Measurements from ENCODE around the gene RCN1. TPM values are rescaled to one million over a fixed set of nuclear protein-coding genes. Genes with fewer than 3 reads are reported as not detected.

Gene RCN1
- total RNA-seq, 6 experiments from 2014 or later, result 30.7 to 52.4 (median 37.7) TPM

DNA sequence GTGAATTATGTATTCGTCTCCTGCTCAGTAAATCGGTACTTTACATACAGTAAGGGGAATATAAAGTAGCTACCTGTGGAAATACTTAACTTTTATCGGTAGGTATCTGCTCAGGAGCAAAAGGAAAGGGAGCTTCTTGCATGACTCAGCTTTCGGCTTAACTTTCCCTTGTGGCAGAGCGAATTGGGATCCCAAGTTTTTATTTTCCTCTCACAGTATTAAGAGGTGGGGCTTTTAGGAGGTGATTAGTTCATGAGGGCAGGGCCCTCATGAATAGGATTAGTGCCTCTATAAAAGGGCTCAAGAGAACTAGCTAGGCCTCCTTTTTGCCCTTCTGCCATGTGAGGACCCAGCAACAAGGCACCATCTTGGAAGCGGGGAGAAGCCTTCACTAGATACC lies 18.7 kb downstream of the RCN1 start:
- Histone ChIP-seq H3K4me1 (peaks cover 0 to 8% (median 2%) of the 10 kb centered on the region in 4 donors), H3K36me3 (no peaks in the 10 kb centered on the region), H3K4me3 (no peak overlapping the region), H3K27ac (no peak overlapping the region), H3K27me3 (no peaks in the 10 kb centered on the region), H3K9me3 (no peaks in the 10 kb centered on the region)
- 96% methylated on average over 6 of the region's 6 CpGs for WGBS (ENCODE audit: insufficient coverage, low coverage, low lambda C conversion rate, missing lambda C conversion rate)
- DNase-seq, result no peak
- TF ChIP-seq, protein P1, sequence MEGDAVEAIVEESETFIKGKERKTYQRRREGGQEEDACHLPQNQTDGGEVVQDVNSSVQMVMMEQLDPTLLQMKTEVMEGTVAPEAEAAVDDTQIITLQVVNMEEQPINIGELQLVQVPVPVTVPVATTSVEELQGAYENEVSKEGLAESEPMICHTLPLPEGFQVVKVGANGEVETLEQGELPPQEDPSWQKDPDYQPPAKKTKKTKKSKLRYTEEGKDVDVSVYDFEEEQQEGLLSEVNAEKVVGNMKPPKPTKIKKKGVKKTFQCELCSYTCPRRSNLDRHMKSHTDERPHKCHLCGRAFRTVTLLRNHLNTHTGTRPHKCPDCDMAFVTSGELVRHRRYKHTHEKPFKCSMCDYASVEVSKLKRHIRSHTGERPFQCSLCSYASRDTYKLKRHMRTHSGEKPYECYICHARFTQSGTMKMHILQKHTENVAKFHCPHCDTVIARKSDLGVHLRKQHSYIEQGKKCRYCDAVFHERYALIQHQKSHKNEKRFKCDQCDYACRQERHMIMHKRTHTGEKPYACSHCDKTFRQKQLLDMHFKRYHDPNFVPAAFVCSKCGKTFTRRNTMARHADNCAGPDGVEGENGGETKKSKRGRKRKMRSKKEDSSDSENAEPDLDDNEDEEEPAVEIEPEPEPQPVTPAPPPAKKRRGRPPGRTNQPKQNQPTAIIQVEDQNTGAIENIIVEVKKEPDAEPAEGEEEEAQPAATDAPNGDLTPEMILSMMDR (IDR thresholded peaks at IDR 0.05), result no peak
- no peak for TF ChIP-seq POLR2A (IDR thresholded peaks at IDR 0.05)
- ATAC-seq, result no peak
- intact Hi-C loops (cut with DNase I), result no loop called here

DNA sequence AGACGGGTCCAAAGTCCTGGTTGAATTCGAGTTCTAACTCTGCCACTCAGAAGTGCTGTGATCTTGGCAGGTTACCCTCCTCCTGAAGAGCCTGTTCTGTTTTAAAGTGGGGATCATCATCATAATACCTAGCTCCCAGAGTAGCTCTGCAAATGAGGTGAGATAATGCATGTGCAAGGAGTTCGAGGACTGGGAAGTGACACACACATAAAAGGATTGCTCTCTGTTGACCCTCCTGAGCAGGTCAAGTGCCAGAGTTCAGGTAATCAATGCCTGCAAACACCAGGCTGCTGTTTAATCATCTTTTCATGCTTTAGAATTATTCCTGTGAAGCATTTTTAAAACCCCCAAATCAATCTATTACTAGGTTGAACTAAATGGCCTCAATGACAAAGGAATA lies 19.9 kb downstream of the RCN1 start:
- Histone ChIP-seq H3K4me3 (no peak overlapping the region), H3K27me3 (no peaks in the 10 kb centered on the region), H3K27ac (no peak overlapping the region), H3K36me3 (no peaks in the 10 kb centered on the region), H3K9me3 (no peaks in the 10 kb centered on the region), H3K4me1 (peaks cover 0 to 8% (median 2%) of the 10 kb centered on the region in 4 donors)
- intact Hi-C loops (cut with DNase I), result no loop called here
- TF ChIP-seq POLR2A (IDR thresholded peaks at IDR 0.05), result no peak
- TF ChIP-seq, protein P1 (IDR thresholded peaks at IDR 0.05), result no peak
- 45% methylated on average over 3 of the region's 3 CpGs for WGBS (ENCODE audit: insufficient coverage, low coverage, low lambda C conversion rate, missing lambda C conversion rate)
- DNase-seq (no peak), ATAC-seq (peak; percentile 58 to 90 (median 70))

DNA sequence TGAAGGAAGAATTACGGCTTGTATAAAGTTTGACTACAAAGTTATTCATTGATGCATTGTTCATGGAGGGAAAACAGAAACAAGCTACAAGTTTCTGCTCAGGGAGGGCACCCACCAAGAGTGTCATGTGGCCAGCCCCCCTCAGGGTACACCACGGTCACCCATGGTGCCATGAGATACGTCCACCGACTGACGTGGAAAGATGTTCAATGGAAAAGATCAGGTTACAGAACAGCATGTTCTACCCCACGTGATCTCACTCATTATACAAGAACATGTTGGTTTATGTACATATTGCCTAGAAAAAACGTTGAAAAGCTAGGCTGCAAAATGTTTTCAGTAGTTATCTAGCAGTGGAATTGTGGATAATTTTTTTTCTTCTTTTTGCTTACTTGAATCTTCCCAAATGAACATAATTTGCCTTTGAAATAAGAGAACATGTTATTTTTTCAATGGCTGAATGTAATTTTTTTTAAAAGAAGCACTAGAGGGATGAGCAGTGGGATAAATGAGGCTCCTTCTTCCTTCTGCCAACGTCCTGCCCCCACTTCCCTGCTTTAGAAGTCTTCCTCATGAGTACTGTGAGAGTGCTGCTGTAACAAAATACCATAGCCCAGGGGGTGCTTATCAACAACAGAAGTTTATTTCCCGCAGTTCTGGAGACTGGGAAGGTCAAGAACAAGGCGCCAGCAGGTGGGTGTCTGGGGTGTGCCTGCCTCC lies 22.5 kb downstream of the RCN1 start:
- Histone ChIP-seq H3K27me3 (no peaks in the 10 kb centered on the region), H3K4me1 (peaks cover 0 to 8% (median 2%) of the 10 kb centered on the region in 4 donors), H3K4me3 (no peak overlapping the region), H3K9me3 (no peaks in the 10 kb centered on the region), H3K36me3 (no peaks in the 10 kb centered on the region), H3K27ac (no peak overlapping the region)
- TF ChIP-seq POLR2A (IDR thresholded peaks at IDR 0.05), result no peak
- TF ChIP-seq, protein P1 (IDR thresholded peaks at IDR 0.05), result no peak
- intact Hi-C loops (cut with DNase I), result no loop called here
- DNase-seq (no peak), ATAC-seq (no peak)
- 29% methylated on average over 10 of the region's 10 CpGs for WGBS (ENCODE audit: insufficient coverage, low coverage, low lambda C conversion rate, missing lambda C conversion rate)

DNA sequence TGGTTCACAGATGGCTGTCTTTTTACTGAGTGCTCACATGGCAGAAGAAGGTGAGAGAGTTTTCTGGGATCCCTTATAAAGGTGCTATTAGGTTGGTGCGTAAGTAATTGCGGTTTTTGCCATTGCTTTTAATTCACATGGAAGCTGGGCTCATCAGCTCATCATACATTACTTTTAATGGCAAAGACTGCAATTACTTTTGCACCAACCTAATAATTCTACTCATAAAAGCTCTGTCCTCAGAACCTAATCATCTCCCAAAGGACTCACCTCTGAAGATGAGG lies 23.0 kb downstream of the RCN1 start:
- Histone ChIP-seq H3K27ac (no peak overlapping the region), H3K4me3 (no peak overlapping the region), H3K4me1 (peaks cover 0 to 8% (median 2%) of the 10 kb centered on the region in 4 donors), H3K9me3 (no peaks in the 10 kb centered on the region), H3K27me3 (no peaks in the 10 kb centered on the region), H3K36me3 (no peaks in the 10 kb centered on the region)
- intact Hi-C loops (cut with DNase I), result no loop called here
- 79% methylated on average over 2 of the region's 2 CpGs for WGBS (ENCODE audit: insufficient coverage, low coverage, low lambda C conversion rate, missing lambda C conversion rate)
- TF ChIP-seq, protein P1 (IDR thresholded peaks at IDR 0.05), result no peak
- no peak for TF ChIP-seq POLR2A (IDR thresholded peaks at IDR 0.05)
- no peak for DNase-seq
- no peak for ATAC-seq

Data from right lobe of liver (tissue), 6 donors.